ENCODE data around the gene SEZ6.

Gene SEZ6

GRCh38 chr17:28969706-28970393 lies 36.0 kb downstream of the SEZ6 start:
- peaks cover 84% of the 10 kb centered on the region for H3K4me1 Mint-ChIP-seq
- H3K36me3 Mint-ChIP-seq (ENCODE audit: low read depth) = no peaks in the 10 kb centered on the region

GRCh38 chr17:28968914-28969295 lies 36.9 kb downstream of the SEZ6 start:
- Mint-ChIP-seq H3K4me1 (peaks cover 77% of the 10 kb centered on the region), H3K27me3 (ENCODE audit: low read depth) (peaks cover 26% of the 10 kb centered on the region), H3K36me3 (ENCODE audit: low read depth) (no peaks in the 10 kb centered on the region), H3K27ac (peak overlapping the region; percentile 55 to 78 (median 74)), H3K4me3 (peak overlapping the region in 1 of 3 experiments; percentile 15), H3K9me3 (no peaks in the 10 kb centered on the region)
- no peak for TF ChIP-seq CTCF (IDR thresholded peaks at IDR 0.05; ENCODE audit: unreplicated experiment in 3 of 3)

More at GRCh38 chr17:28969706-28970393, 36.0 kb downstream of the SEZ6 start:
- Mint-ChIP-seq H3K9me3 (no peaks in the 10 kb centered on the region), H3K27me3 (ENCODE audit: low read depth) (peaks cover 20% of the 10 kb centered on the region), H3K4me3 (no peak overlapping the region), H3K27ac (peak overlapping the region in 2 of 3 experiments; percentile 74 to 81)
- TF ChIP-seq CTCF (IDR thresholded peaks at IDR 0.05; ENCODE audit: unreplicated experiment in 3 of 3) = no peak

GRCh38 chr17:28968231-28968913 lies 37.5 kb downstream of the SEZ6 start:
- no peaks in the 10 kb centered on the region for H3K36me3 Mint-ChIP-seq (ENCODE audit: low read depth)
- H3K27ac Mint-ChIP-seq = peak overlapping the region; percentile 55 to 78 (median 74)
- peaks cover 72% of the 10 kb centered on the region for H3K4me1 Mint-ChIP-seq
- peaks cover 28% of the 10 kb centered on the region for H3K27me3 Mint-ChIP-seq (ENCODE audit: low read depth)
- peak overlapping the region; percentile 5 to 55 (median 21) for H3K4me3 Mint-ChIP-seq
- no peaks in the 10 kb centered on the region for H3K9me3 Mint-ChIP-seq
- TF ChIP-seq CTCF (IDR thresholded peaks at IDR 0.05; ENCODE audit: unreplicated experiment in 3 of 3) = no peak

- no peak overlapping the region for H3K4me3 Mint-ChIP-seq
- H3K9me3 Mint-ChIP-seq = no peaks in the 10 kb centered on the region
- peaks cover 27% of the 10 kb centered on the region for H3K27me3 Mint-ChIP-seq (ENCODE audit: low read depth)
- H3K27ac Mint-ChIP-seq = peak overlapping the region; percentile 55 to 78 (median 74)
- H3K36me3 Mint-ChIP-seq (ENCODE audit: low read depth) = no peaks in the 10 kb centered on the region
- H3K4me1 Mint-ChIP-seq = peaks cover 63% of the 10 kb centered on the region
- TF ChIP-seq CTCF (IDR thresholded peaks at IDR 0.05; ENCODE audit: unreplicated experiment in 3 of 3) = no peak
These were observed 38.4 kb downstream of the SEZ6 start for GRCh38 chr17:28967221-28968135.

GRCh38 chr17:28963841-28964240 lies 42.0 kb downstream of the SEZ6 start:
- Mint-ChIP-seq H3K4me3 (no peak overlapping the region), H3K27me3 (ENCODE audit: low read depth) (peaks cover 26% of the 10 kb centered on the region), H3K9me3 (no peaks in the 10 kb centered on the region), H3K4me1 (peaks cover 31% of the 10 kb centered on the region), H3K27ac (no peak overlapping the region), H3K36me3 (ENCODE audit: low read depth) (no peaks in the 10 kb centered on the region)
- no peak for TF ChIP-seq CTCF (IDR thresholded peaks at IDR 0.05; ENCODE audit: unreplicated experiment in 3 of 3)
